ENCODE measurements around the gene RAB11FIP3. TPM values are rescaled to one million over a fixed set of nuclear protein-coding genes. Genes with fewer than 3 reads are reported as not detected.

Gene RAB11FIP3
- total RNA-seq, 2 experiments from 2014 or later: 18.7 to 20.4 TPM

DNA sequence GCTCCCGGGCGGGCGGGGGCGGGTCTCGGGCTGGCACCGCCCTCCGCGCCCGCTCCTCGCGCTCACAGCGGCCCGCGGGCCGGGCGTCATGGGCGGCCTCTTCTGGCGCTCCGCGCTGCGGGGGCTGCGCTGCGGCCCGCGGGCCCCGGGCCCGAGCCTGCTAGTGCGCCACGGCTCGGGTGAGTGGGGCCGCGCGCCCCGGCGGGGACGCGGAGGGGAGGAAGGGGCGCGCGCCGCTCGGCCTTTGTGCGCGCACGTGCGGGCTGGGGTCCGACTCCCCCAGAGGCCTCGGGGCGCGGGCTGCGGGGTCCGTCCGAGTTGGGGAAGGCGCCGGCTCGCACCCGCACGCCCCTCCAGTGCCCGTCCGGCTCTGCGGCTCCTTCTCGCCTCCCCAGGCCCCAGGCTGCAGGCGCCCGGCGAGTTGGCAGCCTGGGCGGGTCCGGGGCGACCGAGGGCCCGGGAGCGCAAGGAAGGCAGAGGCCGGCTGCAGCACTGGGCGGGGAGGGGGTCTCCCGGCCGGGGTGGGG lies 28.3 kb upstream of the RAB11FIP3 start, which contains the start of gene NME4:
NME4 (plus strand) TSS at position 65 of the 527 bp plus-strand sequence; CDS start at position 89, 24 bp downstream.
- Mint-ChIP-seq H3K9me3 (peaks cover under 1% of the 10 kb centered on the region), H3K27me3 (peaks cover 2% of the 10 kb centered on the region), H3K4me1 (ENCODE audit: low read depth) (peaks cover 27% of the 10 kb centered on the region), H3K4me3 (peak within 1 kb of the TSS; percentile 74), H3K27ac (peak within 1 kb of the TSS; percentile 66), H3K36me3 (ENCODE audit: low read depth) (peaks cover 2% of the 10 kb centered on the region)
- TF ChIP-seq, protein P1, sequence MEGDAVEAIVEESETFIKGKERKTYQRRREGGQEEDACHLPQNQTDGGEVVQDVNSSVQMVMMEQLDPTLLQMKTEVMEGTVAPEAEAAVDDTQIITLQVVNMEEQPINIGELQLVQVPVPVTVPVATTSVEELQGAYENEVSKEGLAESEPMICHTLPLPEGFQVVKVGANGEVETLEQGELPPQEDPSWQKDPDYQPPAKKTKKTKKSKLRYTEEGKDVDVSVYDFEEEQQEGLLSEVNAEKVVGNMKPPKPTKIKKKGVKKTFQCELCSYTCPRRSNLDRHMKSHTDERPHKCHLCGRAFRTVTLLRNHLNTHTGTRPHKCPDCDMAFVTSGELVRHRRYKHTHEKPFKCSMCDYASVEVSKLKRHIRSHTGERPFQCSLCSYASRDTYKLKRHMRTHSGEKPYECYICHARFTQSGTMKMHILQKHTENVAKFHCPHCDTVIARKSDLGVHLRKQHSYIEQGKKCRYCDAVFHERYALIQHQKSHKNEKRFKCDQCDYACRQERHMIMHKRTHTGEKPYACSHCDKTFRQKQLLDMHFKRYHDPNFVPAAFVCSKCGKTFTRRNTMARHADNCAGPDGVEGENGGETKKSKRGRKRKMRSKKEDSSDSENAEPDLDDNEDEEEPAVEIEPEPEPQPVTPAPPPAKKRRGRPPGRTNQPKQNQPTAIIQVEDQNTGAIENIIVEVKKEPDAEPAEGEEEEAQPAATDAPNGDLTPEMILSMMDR (IDR thresholded peaks at IDR 0.05): no peak
- intact Hi-C loops (cut with micrococcal nuclease): loop anchor here (5.0 kb wide), 1 partner anchor 130 kb away; the partner anchor contains the start of gene CAPN15
- CTCF ChIA-PET: no interaction called here
- POLR2A ChIA-PET: interaction anchor here (0.5 kb wide), 1 partner anchor 130 kb away, joined by 3 read pairs; no protein-coding TSS in a partner anchor
- ATAC-seq: peak; percentile 13
- peak; percentile 21 for DNase-seq

GRCh38 chr16:397736-398332 lies 27.6 kb upstream of the RAB11FIP3 start:
- Mint-ChIP-seq H3K9me3 (no peaks in the 10 kb centered on the region), H3K36me3 (ENCODE audit: low read depth) (peaks cover 2% of the 10 kb centered on the region), H3K4me1 (ENCODE audit: low read depth) (peaks cover 22% of the 10 kb centered on the region), H3K27ac (no peak overlapping the region), H3K4me3 (peak overlapping the region; percentile 50), H3K27me3 (peaks cover 2% of the 10 kb centered on the region)
- POLR2A ChIA-PET: no interaction called here
- ATAC-seq (no peak), DNase-seq (peak; percentile 53)
- intact Hi-C loops (cut with micrococcal nuclease): loop anchor here (5.0 kb wide), 1 partner anchor 129 kb away; the partner anchor contains the start of gene CAPN15
- TF ChIP-seq, protein P1 (IDR thresholded peaks at IDR 0.05): no peak
- CTCF ChIA-PET: no interaction called here

DNA sequence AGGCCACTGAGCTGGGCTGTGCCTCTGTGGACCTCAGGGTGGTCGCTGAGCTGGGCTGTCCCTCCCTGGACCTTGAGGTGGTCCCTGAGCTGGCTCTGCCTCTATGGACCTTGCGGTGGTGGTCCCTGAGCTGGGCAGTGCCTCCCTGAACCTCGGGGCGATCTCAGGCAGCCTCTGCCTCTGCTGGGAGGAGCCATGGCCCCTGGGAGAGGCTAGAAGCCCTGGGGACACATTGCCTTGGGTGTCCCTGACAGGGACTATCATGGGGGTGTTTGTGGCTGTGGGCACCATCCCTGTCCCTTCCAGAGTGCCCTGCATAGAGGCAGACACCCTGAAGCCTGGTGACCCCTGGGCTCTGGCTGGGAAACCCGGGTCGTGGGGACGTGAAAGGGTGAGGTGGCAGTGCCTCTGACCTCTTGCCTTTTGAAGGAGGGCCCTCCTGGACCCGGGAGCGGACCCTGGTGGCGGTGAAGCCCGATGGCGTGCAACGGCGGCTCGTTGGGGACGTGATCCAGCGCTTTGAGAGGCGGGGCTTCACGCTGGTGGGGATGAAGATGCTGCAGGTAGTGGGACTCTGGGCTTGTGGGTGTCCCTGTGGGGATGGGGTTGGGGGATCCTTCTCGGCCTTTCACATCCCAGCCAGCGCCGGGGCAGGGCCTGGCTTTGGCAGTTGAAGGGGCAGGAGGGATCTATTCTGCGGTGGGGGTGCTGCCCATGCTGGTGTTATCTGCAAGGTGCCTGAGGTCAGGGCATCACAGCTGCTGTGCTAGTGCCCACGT lies 26.7 kb upstream of the RAB11FIP3 start:
- ATAC-seq (no peak), DNase-seq (no peak)
- Mint-ChIP-seq H3K36me3 (ENCODE audit: low read depth) (peaks cover 2% of the 10 kb centered on the region), H3K4me3 (peak overlapping the region; percentile 50), H3K27ac (no peak overlapping the region), H3K9me3 (no peaks in the 10 kb centered on the region), H3K4me1 (ENCODE audit: low read depth) (peaks cover 21% of the 10 kb centered on the region), H3K27me3 (peaks cover 2% of the 10 kb centered on the region)
- intact Hi-C loops (cut with micrococcal nuclease): loop anchor here (5.0 kb wide), 1 partner anchor 129 kb away; the partner anchor contains the start of gene CAPN15
- TF ChIP-seq, protein P1 (IDR thresholded peaks at IDR 0.05): no peak
- ChIA-PET CTCF (no interaction called here), POLR2A (no interaction called here)

DNA sequence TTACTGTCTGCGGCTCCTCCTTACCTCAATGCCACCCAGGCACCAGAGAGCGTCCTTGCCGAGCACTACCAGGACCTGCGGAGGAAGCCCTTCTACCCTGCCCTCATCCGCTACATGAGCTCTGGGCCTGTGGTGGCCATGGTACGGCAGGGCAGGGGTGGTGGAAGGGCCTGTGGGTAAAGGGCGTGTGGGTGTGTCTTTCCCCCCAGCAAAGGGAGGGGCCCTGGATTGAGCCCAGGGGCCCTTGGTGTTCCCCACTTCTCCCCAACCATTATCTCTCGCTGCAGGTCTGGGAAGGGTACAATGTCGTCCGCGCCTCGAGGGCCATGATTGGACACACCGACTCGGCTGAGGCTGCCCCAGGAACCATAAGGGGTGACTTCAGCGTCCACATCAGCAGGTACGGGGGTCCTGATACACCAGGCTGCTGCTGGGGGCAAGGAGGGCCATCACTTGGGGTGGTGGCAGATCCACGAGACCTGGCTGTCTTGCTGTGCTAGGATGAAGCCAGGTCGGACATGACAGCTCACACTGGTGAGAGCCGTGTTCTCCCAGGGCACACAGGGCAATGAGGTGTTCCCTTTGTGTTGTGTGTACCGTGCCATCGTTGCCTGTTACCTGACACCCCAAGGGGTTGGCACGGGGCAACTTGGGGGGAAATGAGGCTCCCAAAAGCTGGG lies 26.0 kb upstream of the RAB11FIP3 start:
- ATAC-seq: no peak
- peaks cover 2% of the 10 kb centered on the region for H3K36me3 Mint-ChIP-seq (ENCODE audit: low read depth)
- TF ChIP-seq, protein P1 (IDR thresholded peaks at IDR 0.05): no peak
- ChIA-PET CTCF (interaction anchor here (1.7 to 2.6 kb wide), 2 partner anchors 17 to 26 kb away, joined by 4 to 11 read pairs; partner anchors contain the start of gene RAB11FIP3), POLR2A (interaction anchor here (1.4 kb wide), 2 partner anchors 127 to 174 kb away, joined by 3 read pairs; no protein-coding TSS in a partner anchor)
- no peaks in the 10 kb centered on the region for H3K9me3 Mint-ChIP-seq
- intact Hi-C loops (cut with micrococcal nuclease): loop anchor here (5.0 kb wide), 1 partner anchor 128 kb away; the partner anchor contains the start of gene CAPN15
- peaks cover 21% of the 10 kb centered on the region for H3K4me1 Mint-ChIP-seq (ENCODE audit: low read depth)
- no peak for DNase-seq
- H3K4me3 Mint-ChIP-seq: no peak overlapping the region
- no peak overlapping the region for H3K27ac Mint-ChIP-seq
- H3K27me3 Mint-ChIP-seq: peaks cover 2% of the 10 kb centered on the region

All from activated CD8-positive, alpha-beta T cell treated with anti-CD3 and anti-CD28 coated beads for 36 hours (primary cell).